Fibroblast of lung (primary cell): ENCODE results near the gene CFAP65. TPM values are rescaled to one million over a fixed set of nuclear protein-coding genes. Genes with fewer than 3 reads are reported as not detected.

ENCODE experiments used
- DNase-seq, 2 donors: peaks; one replicate each; pipeline versions ENCODE4 v3.0.0 to v3.0.0-alpha.2; 2010; ENCODE audit warnings: low read depth in 2 of 2
- H2AFZ ChIP-seq: 2 replicates; pipeline ENCODE4 v1.5.1; 2012; ENCODE audit warnings: low read length, control low read depth, inconsistent platforms
- H3K27ac ChIP-seq: 2 replicates; pipeline ENCODE4 v1.5.1; 2011; ENCODE audit warnings: low read length, control low read depth; ENCODE audit not compliant: insufficient read depth
- H3K27me3 ChIP-seq: 2 replicates; pipeline ENCODE4 v1.5.1; 2011; ENCODE audit warnings: mild to moderate bottlenecking, low read length; ENCODE audit not compliant: control insufficient read depth, insufficient read depth
- H3K36me3 ChIP-seq: 2 replicates; pipeline ENCODE4 v1.5.1; 2011; ENCODE audit warnings: low read length; ENCODE audit not compliant: control insufficient read depth, insufficient read depth
- H3K4me1 ChIP-seq: 2 replicates; pipeline ENCODE4 v1.5.1; 2011; ENCODE audit warnings: low read length; ENCODE audit not compliant: control insufficient read depth, insufficient read depth; ENCODE audit errors: extremely low read depth
- H3K4me2 ChIP-seq: 2 replicates; pipeline ENCODE4 v1.5.1; 2011; ENCODE audit warnings: low read length, control low read depth; ENCODE audit not compliant: insufficient read depth; ENCODE audit errors: extremely low read depth
- H3K4me3 ChIP-seq, 4 experiments: fragments of 200-600 bp in 1 of 4; sonication (generic) in 1 of 4; replicated peaks in 1 of 4; 2 replicates each; pipeline ENCODE4 v1.5.1; 2011 to 2016; ENCODE audit warnings: low read length in 4 of 4, low read depth in 3 of 4, mild to moderate bottlenecking in 3 of 4, control low read depth in 2 of 4, inconsistent platforms in 1 of 4, mixed read lengths in 1 of 4; ENCODE audit not compliant: insufficient read depth in 1 of 4; ENCODE audit errors: control extremely low read depth in 1 of 4
- H3K79me2 ChIP-seq: 2 replicates; pipeline ENCODE4 v1.5.1; 2012; ENCODE audit warnings: mild to moderate bottlenecking, low read length, inconsistent platforms; ENCODE audit not compliant: control insufficient read depth, insufficient read depth
- H3K9ac ChIP-seq: 2 replicates; pipeline ENCODE4 v1.5.1; 2011; ENCODE audit warnings: mild to moderate bottlenecking, low read length, control low read depth; ENCODE audit not compliant: insufficient read depth
- H3K9me3 ChIP-seq: 2 replicates; pipeline ENCODE4 v1.5.1; 2012; ENCODE audit warnings: low read depth, low read length; ENCODE audit not compliant: control insufficient read depth, insufficient read depth
- H4K20me1 ChIP-seq: 2 replicates; pipeline ENCODE4 v1.5.1; 2011; ENCODE audit warnings: low read length; ENCODE audit not compliant: control insufficient read depth, insufficient read depth; ENCODE audit errors: extremely low read depth
- CTCF ChIP-seq, 2 donors: IDR thresholded peaks in 1 of 2; conservative IDR thresholded peaks in 1 of 2; 1 replicate in 1 of 2; 2 replicates in 1 of 2; pipeline ENCODE4 v1.5.1; 2011 to 2012; ENCODE audit warnings: low read length in 2 of 2, control low read depth in 1 of 2, inconsistent platforms in 1 of 2, low read depth in 1 of 2, mild to moderate bottlenecking in 1 of 2
- EZH2 ChIP-seq: IDR thresholded peaks from 2 replicates; pipeline ENCODE4 v1.5.1; 2012; ENCODE audit warnings: low read length, control low read depth, mild to moderate bottlenecking; ENCODE audit errors: missing control alignments
- polyA plus RNA-seq, 2 donors: library from polyadenylated mRNA; depleted of rRNA in 1 of 2; stranded (reverse) in 1 of 2; unstranded in 1 of 2; fragments of >200 nt; gene quantifications; 2 replicates each; pipeline ENCODE4 v1.2.1, GENCODE V29; 2011 to 2012; ENCODE audit warnings: missing spikeins in 1 of 2
- total RNA-seq: library from RNA; depleted of rRNA; stranded (reverse); fragments of >200 nt; gene quantifications from 2 replicates; pipeline ENCODE4 v1.2.1, GENCODE V29; 2014

The CFAP65 gene
- total and polyA plus RNA-seq, 2 donors (not counting 1 experiment from before 2014, with no cell fraction given): not detected

GRCh38 chr2:218982586-218983262 is 58.6 kb downstream of the CFAP65 start:
- Histone ChIP-seq H3K27me3 (peaks cover 57% of the 10 kb centered on the region), H3K36me3 (no peaks in the 10 kb centered on the region), H2AFZ (no peak overlapping the region), H3K9ac (no peak overlapping the region), H3K4me2 (no peak overlapping the region), H3K9me3 (no peaks in the 10 kb centered on the region), H3K79me2 (no peaks in the 10 kb centered on the region), H4K20me1 (no peaks in the 10 kb centered on the region), H3K27ac (no peak overlapping the region), H3K4me1 (no peaks in the 10 kb centered on the region), H3K4me3 (no peak overlapping the region)
- no peak for TF ChIP-seq CTCF (conservative IDR thresholded peaks at IDR 0.05 in 1 of 2, IDR thresholded peaks at IDR 0.05 in 1 of 2; ENCODE audit: low read depth in 1 of 2, low read length in 2 of 2)
- TF ChIP-seq EZH2: peak; percentile 98
- no peak for DNase-seq

DNA sequence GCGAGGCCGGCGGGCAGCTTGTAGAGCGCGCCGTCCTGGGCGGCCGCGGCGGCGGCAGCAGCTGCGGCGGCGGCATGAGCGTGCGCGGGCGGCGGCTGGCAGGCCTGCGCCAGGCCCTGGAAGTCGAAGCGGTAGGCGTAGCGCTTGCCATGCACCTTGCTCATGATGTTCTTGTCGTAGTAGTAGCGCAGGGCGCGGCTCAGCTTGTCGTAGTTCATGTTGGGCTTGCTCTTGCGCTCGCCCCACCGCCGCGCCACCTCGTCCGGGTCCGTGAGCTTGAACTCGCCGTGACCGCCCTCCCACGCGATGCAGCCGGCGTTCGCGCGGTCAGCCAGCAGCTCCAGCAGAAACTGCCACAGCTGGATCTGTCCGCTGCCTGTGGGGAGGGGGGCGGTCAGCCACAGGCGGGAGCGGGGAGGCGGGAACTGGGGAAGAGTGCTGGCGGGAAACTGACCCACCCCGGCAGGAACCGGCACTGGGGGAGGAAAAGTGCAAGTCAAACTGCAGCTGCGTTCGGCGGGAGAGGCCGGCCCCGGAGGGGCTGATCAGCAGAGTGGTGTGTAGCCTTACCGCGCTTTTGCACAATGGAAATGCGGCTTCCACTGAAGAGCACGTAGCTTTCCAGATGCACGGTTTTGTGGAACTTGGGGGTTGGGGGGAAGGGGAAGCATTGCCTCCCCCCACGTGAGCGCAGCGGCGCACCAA is 59.3 kb downstream of the CFAP65 start:
- no peaks in the 10 kb centered on the region for H3K79me2 ChIP-seq
- H3K27ac ChIP-seq: no peak overlapping the region
- no peaks in the 10 kb centered on the region for H3K36me3 ChIP-seq
- H2AFZ ChIP-seq: no peak overlapping the region
- no peak overlapping the region for H3K4me2 ChIP-seq
- TF ChIP-seq CTCF (conservative IDR thresholded peaks at IDR 0.05 in 1 of 2, IDR thresholded peaks at IDR 0.05 in 1 of 2; ENCODE audit: low read depth in 1 of 2, low read length in 2 of 2) (no peak), EZH2 (peak; percentile 98)
- no peaks in the 10 kb centered on the region for H3K9me3 ChIP-seq
- H3K9ac ChIP-seq: no peak overlapping the region
- H4K20me1 ChIP-seq: no peaks in the 10 kb centered on the region
- H3K4me3 ChIP-seq: no peak overlapping the region
- no peaks in the 10 kb centered on the region for H3K4me1 ChIP-seq
- peaks cover 51% of the 10 kb centered on the region for H3K27me3 ChIP-seq
- peak in 1 of 2 donors; percentile 20 for DNase-seq

DNA sequence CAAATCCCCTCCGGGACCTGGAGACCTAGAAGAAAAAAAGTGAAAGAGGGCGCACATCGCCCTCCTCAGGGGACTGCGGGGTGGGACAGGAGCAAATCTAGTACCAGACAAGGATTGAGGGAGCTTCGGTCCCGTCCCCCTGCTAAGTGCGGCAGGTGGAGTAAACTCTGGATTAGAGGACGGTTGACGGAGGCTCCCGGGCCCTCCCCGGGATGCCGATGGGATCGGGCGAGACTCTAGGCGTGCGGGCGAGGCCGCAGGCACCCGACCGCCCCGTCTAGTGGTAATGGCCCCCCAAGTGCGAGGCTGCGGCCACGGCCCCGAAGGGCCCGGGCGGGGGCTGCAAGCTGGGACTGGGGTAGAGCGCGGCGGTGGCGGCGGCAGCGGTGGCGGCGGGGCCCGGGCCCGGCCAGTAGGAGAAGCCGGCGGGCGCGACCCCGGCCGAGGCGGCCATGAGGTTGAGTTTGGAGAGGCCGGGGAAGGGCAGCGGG is 59.9 kb downstream of the CFAP65 start:
- H3K9ac ChIP-seq: no peak overlapping the region
- no peaks in the 10 kb centered on the region for H3K79me2 ChIP-seq
- peaks cover 50% of the 10 kb centered on the region for H3K27me3 ChIP-seq
- H3K4me3 ChIP-seq: no peak overlapping the region
- H3K4me1 ChIP-seq: no peaks in the 10 kb centered on the region
- H3K4me2 ChIP-seq: no peak overlapping the region
- H2AFZ ChIP-seq: no peak overlapping the region
- no peaks in the 10 kb centered on the region for H3K36me3 ChIP-seq
- H3K9me3 ChIP-seq: no peaks in the 10 kb centered on the region
- DNase-seq: no peak
- no peak overlapping the region for H3K27ac ChIP-seq
- no peaks in the 10 kb centered on the region for H4K20me1 ChIP-seq
- TF ChIP-seq CTCF (conservative IDR thresholded peaks at IDR 0.05 in 1 of 2, IDR thresholded peaks at IDR 0.05 in 1 of 2; ENCODE audit: low read depth in 1 of 2, low read length in 2 of 2): no peak
- peak; percentile 48 for TF ChIP-seq EZH2
